ENCODE results near the gene CNTRL. TPM values are rescaled to one million over a fixed set of nuclear protein-coding genes. Genes with fewer than 3 reads are reported as not detected.
"Not testable (repeated sequence)": the region's sequence is repeated elsewhere in the genome, so short reads cannot be mapped to it uniquely, and the experiment has no call there.

Gene CNTRL
- total RNA-seq, 1 donor from 2014 or later: 6.7 TPM

DNA sequence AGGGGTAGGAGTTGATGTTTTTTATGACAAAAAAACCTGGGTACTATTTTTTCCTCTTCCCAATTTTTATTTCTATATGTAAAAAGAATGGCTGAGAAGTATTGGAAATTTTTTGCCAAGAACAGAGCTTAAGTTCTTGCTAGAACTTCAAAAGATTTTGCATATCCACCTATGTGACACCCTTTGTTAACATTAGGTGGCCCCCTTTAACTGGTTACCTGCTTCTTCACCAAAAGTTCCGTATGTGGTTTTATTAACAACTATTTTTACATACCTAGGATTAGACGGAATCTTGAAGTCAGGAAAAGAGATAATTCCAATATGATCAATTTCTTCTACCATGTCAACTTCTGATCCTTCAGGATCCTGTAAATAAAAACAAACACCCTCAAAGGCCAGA, 40.2 kb upstream of the CNTRL start:
- Histone ChIP-seq H3K27me3 (ENCODE audit: control insufficient read depth, insufficient read depth, low read length) (no peaks in the 10 kb centered on the region), H3K4me3 (ENCODE audit: low read depth, low read length) (no peak overlapping the region)
- TF ChIP-seq, protein P1, sequence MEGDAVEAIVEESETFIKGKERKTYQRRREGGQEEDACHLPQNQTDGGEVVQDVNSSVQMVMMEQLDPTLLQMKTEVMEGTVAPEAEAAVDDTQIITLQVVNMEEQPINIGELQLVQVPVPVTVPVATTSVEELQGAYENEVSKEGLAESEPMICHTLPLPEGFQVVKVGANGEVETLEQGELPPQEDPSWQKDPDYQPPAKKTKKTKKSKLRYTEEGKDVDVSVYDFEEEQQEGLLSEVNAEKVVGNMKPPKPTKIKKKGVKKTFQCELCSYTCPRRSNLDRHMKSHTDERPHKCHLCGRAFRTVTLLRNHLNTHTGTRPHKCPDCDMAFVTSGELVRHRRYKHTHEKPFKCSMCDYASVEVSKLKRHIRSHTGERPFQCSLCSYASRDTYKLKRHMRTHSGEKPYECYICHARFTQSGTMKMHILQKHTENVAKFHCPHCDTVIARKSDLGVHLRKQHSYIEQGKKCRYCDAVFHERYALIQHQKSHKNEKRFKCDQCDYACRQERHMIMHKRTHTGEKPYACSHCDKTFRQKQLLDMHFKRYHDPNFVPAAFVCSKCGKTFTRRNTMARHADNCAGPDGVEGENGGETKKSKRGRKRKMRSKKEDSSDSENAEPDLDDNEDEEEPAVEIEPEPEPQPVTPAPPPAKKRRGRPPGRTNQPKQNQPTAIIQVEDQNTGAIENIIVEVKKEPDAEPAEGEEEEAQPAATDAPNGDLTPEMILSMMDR (IDR thresholded peaks at IDR 0.05; ENCODE audit: insufficient read depth, low read length, poor library complexity, severe bottlenecking): no peak

DNA sequence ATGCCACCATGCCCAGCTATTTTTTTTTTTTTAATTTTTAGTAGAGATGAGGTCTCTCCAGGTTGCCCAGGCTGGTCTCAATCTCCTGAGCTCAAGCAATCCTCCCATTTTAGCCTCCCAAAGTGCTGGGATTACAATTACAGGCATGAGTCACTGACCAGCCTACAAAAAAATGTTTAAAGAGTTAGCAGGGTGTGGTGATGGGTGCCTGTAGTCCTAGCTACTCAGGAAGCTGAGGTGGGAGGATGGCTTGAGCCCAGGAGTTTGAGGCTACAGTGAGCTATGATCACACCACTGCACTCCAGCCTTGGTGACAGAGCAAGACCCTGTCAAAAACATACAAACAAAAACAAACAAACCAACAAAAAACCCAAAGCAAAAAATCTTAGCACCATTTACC, 39.0 kb upstream of the CNTRL start:
- not testable (repeated sequence) for H3K4me3 ChIP-seq (ENCODE audit: low read depth, low read length); H3K36me3 ChIP-seq (ENCODE audit: control insufficient read depth, insufficient read depth, low read length); DNase-seq (ENCODE audit: low read depth); H3K27me3 ChIP-seq (ENCODE audit: control insufficient read depth, insufficient read depth, low read length)

More for the DNA sequence above, 40.2 kb upstream of the CNTRL start:
- no peak for DNase-seq (ENCODE audit: low read depth)
- no peaks in the 10 kb centered on the region for H3K36me3 ChIP-seq (ENCODE audit: control insufficient read depth, insufficient read depth, low read length)

DNA sequence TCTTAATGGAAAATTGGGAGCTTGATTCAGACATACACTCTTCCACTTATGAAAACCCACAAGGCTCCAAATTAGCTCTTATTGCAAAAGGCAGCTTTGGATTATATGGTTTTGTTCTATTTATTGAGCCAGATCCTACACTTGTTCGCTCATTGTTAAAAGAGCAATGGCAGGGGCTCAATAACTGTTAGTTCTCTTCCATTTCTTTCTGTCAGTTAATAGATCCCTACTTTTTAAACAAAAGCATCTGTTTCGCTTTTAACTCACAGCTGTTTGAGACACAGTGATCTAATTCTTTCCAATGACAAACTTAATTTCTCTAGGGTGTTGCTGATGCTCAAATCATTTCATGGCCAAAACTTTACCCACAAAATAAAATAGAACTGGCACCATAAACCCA, 36.4 kb upstream of the CNTRL start:
- Histone ChIP-seq H3K27me3 (ENCODE audit: control insufficient read depth, insufficient read depth, low read length) (no peaks in the 10 kb centered on the region), H3K36me3 (ENCODE audit: control insufficient read depth, insufficient read depth, low read length) (no peaks in the 10 kb centered on the region), H3K4me3 (ENCODE audit: low read depth, low read length) (no peak overlapping the region)
- TF ChIP-seq, protein P1 (IDR thresholded peaks at IDR 0.05; ENCODE audit: insufficient read depth, low read length, poor library complexity, severe bottlenecking): no peak
- no peak for DNase-seq (ENCODE audit: low read depth)

GRCh38 chr9:121038804-121039203, 36.0 kb upstream of the CNTRL start:
- Histone ChIP-seq H3K36me3 (ENCODE audit: control insufficient read depth, insufficient read depth, low read length) (no peaks in the 10 kb centered on the region), H3K27me3 (ENCODE audit: control insufficient read depth, insufficient read depth, low read length) (no peaks in the 10 kb centered on the region), H3K4me3 (ENCODE audit: low read depth, low read length) (no peak overlapping the region)
- no peak for DNase-seq (ENCODE audit: low read depth)
- TF ChIP-seq, protein P1 (IDR thresholded peaks at IDR 0.05; ENCODE audit: insufficient read depth, low read length, poor library complexity, severe bottlenecking): no peak

GRCh38 chr9:121048175-121048574, 26.6 kb upstream of the CNTRL start:
- DNase-seq (ENCODE audit: low read depth): no peak
- Histone ChIP-seq H3K4me3 (ENCODE audit: low read depth, low read length) (no peak overlapping the region), H3K36me3 (ENCODE audit: control insufficient read depth, insufficient read depth, low read length) (no peaks in the 10 kb centered on the region), H3K27me3 (ENCODE audit: control insufficient read depth, insufficient read depth, low read length) (no peaks in the 10 kb centered on the region)
- TF ChIP-seq, protein P1 (IDR thresholded peaks at IDR 0.05; ENCODE audit: insufficient read depth, low read length, poor library complexity, severe bottlenecking): no peak

DNA sequence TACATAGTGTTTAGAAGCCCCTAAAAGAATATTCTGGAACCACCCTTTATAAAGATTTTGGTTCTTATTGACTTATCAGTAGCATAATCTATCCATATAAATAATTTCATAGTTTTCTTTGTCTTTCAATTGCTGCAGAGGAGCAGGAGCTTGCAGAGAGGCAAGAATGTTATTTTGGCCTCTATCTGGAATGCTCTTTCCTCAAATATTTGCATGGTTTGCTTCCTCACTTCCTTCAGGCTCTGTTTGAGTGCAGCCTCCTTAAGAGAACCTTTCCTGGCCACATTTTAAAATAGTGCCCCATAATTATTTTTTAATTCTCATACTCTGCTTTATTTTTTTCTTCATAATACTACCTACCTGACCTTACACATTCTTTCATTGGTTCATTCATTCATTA, 26.1 kb upstream of the CNTRL start:
- Histone ChIP-seq H3K36me3 (ENCODE audit: control insufficient read depth, insufficient read depth, low read length) (no peaks in the 10 kb centered on the region), H3K27me3 (ENCODE audit: control insufficient read depth, insufficient read depth, low read length) (no peaks in the 10 kb centered on the region), H3K4me3 (ENCODE audit: low read depth, low read length) (no peak overlapping the region)
- DNase-seq (ENCODE audit: low read depth): no peak
- TF ChIP-seq, protein P1 (IDR thresholded peaks at IDR 0.05; ENCODE audit: insufficient read depth, low read length, poor library complexity, severe bottlenecking): no peak

Measured in kidney epithelial cell (primary cell).